RWPE2 (cell line): ENCODE measurements around the gene NAA60.
"Not testable (repeated sequence)": the region's sequence is repeated elsewhere in the genome, so short reads cannot be mapped to it uniquely, and the experiment has no call there.

Experiments used
- ATAC-seq: fragments of 200-7000 bp; cut with Tn5 transposase; 3 replicates; pipeline ENCODE4 v1.9.1; 2021; ENCODE audit warnings: low read depth
- DNase-seq: peaks from one replicate; pipeline ENCODE4 v3.0.0-alpha.2; 2020; ENCODE audit warnings: low spot score
- H3K27ac ChIP-seq: fragments of 450-650 bp; 2 replicates; pipeline ENCODE4 v1.5.1; 2017; ENCODE audit warnings: mild to moderate bottlenecking; ENCODE audit not compliant: poor library complexity, severe bottlenecking
- H3K27me3 ChIP-seq: fragments of 250-450 bp; sonication (Bioruptor Pico); 2 replicates; pipeline ENCODE4 v1.5.1; 2021; ENCODE audit warnings: mild to moderate bottlenecking, moderate library complexity; ENCODE audit not compliant: insufficient read depth, poor library complexity, severe bottlenecking
- H3K36me3 ChIP-seq: fragments of 250-450 bp; sonication (Bioruptor Pico); 2 replicates; pipeline ENCODE4 v1.5.1; 2020; ENCODE audit warnings: low read depth, mild to moderate bottlenecking, moderate library complexity
- H3K4me1 ChIP-seq: fragments of 250-450 bp; sonication (Bioruptor Pico); 2 replicates; pipeline ENCODE4 v1.5.1; 2021; ENCODE audit warnings: mild to moderate bottlenecking, moderate library complexity; ENCODE audit not compliant: insufficient read depth, poor library complexity, severe bottlenecking
- H3K4me3 ChIP-seq: fragments of 250-450 bp; sonication (Bioruptor Pico); 2 replicates; pipeline ENCODE4 v1.5.1; 2021; ENCODE audit warnings: mild to moderate bottlenecking, moderate library complexity; ENCODE audit not compliant: severe bottlenecking
- H3K9me3 ChIP-seq: fragments of 250-450 bp; sonication (Bioruptor Pico); 2 replicates; pipeline ENCODE4 v1.5.1; 2021; ENCODE audit warnings: mild to moderate bottlenecking, moderate library complexity; ENCODE audit not compliant: severe bottlenecking
- TF ChIP-seq, protein P1 (sequence below): fragments of 450-650 bp; IDR thresholded peaks from one replicate; pipeline ENCODE4 v1.5.1; 2017; ENCODE audit warnings: mild to moderate bottlenecking, moderate library complexity; ENCODE audit not compliant: poor library complexity, severe bottlenecking

Gene NAA60

GRCh38 chr16:3472878-3473595 is 29.6 kb downstream of the NAA60 start:
- peaks cover 19% of the 10 kb centered on the region; the same call in 1 of the 2 replicates for H3K36me3 ChIP-seq

GRCh38 chr16:3473596-3473943 is 30.1 kb downstream of the NAA60 start:
- not testable (repeated sequence) for H3K4me1 ChIP-seq, H3K27ac ChIP-seq, H3K9me3 ChIP-seq, DNase-seq, H3K27me3 ChIP-seq, H3K4me3 ChIP-seq, ATAC-seq
- peaks cover 19% of the 10 kb centered on the region; the same call in 1 of the 2 replicates for H3K36me3 ChIP-seq

More at GRCh38 chr16:3472878-3473595, 29.6 kb downstream of the NAA60 start:
- no peak overlapping the region for H3K27ac ChIP-seq
- H3K4me1 ChIP-seq: no peaks in the 10 kb centered on the region
- no peak overlapping the region for H3K4me3 ChIP-seq
- no peak for DNase-seq
- no peaks in the 10 kb centered on the region for H3K27me3 ChIP-seq
- H3K9me3 ChIP-seq: no peaks in the 10 kb centered on the region
- ATAC-seq: no peak
- TF ChIP-seq, protein P1, sequence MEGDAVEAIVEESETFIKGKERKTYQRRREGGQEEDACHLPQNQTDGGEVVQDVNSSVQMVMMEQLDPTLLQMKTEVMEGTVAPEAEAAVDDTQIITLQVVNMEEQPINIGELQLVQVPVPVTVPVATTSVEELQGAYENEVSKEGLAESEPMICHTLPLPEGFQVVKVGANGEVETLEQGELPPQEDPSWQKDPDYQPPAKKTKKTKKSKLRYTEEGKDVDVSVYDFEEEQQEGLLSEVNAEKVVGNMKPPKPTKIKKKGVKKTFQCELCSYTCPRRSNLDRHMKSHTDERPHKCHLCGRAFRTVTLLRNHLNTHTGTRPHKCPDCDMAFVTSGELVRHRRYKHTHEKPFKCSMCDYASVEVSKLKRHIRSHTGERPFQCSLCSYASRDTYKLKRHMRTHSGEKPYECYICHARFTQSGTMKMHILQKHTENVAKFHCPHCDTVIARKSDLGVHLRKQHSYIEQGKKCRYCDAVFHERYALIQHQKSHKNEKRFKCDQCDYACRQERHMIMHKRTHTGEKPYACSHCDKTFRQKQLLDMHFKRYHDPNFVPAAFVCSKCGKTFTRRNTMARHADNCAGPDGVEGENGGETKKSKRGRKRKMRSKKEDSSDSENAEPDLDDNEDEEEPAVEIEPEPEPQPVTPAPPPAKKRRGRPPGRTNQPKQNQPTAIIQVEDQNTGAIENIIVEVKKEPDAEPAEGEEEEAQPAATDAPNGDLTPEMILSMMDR: no peak

GRCh38 chr16:3474136-3474779 is 30.8 kb downstream of the NAA60 start:
- Histone ChIP-seq H3K27me3 (no peaks in the 10 kb centered on the region), H3K27ac (no peak overlapping the region), H3K4me1 (no peaks in the 10 kb centered on the region), H3K4me3 (no peak overlapping the region), H3K36me3 (peaks cover 24% of the 10 kb centered on the region; the same call in 1 of the 2 replicates), H3K9me3 (no peaks in the 10 kb centered on the region)
- TF ChIP-seq, protein P1: no peak
- DNase-seq: no peak
- ATAC-seq: no peak

- H3K27ac ChIP-seq, H3K27me3 ChIP-seq, DNase-seq, H3K4me1 ChIP-seq, H3K4me3 ChIP-seq, H3K9me3 ChIP-seq, ATAC-seq: not testable (repeated sequence)
- H3K36me3 ChIP-seq: peaks cover 30% of the 10 kb centered on the region
Observed at GRCh38 chr16:3474870-3475269, 31.4 kb downstream of the NAA60 start.

GRCh38 chr16:3475604-3476375 is 32.3 kb downstream of the NAA60 start:
- TF ChIP-seq, protein P1: no peak
- DNase-seq (no peak), ATAC-seq (no peak)
- no peak overlapping the region for H3K27ac ChIP-seq
- no peaks in the 10 kb centered on the region for H3K27me3 ChIP-seq
- H3K4me3 ChIP-seq: no peak overlapping the region
- H3K4me1 ChIP-seq: no peaks in the 10 kb centered on the region
- no peaks in the 10 kb centered on the region for H3K9me3 ChIP-seq
- H3K36me3 ChIP-seq: peaks cover 35% of the 10 kb centered on the region
